Endothelial cell of umbilical vein (primary cell): ENCODE results near the gene CAPN7. TPM values are rescaled to one million over a fixed set of nuclear protein-coding genes. Genes with fewer than 3 reads are reported as not detected.

Experiments
- BruUV-seq: library from RNA; stranded (reverse); fragments of 400-500 nt; replicated peaks from 2 replicates; lab custom pipeline; 2021; lab: Mats Ljungman, UMichigan
- CTCF ChIA-PET: fragments of 300-600, 350-600 bp; sonication (Branson Sonifier 250); formaldehyde crosslinking; loops from one replicate; lab custom pipeline; 2021; ENCODE audit warnings: antibody characterized with exemption, inconsistent platforms; lab: Charles Lee
- POLR2A ChIA-PET: fragments of 300-600, 350-600 bp; sonication (Branson Sonifier 250); formaldehyde crosslinking; loops from one replicate; lab custom pipeline; 2021; ENCODE audit warnings: antibody characterized with exemption, inconsistent platforms; lab: Charles Lee
- DNase-seq: peaks from one replicate; pipeline ENCODE4 v3.0.0-alpha.2; 2011; ENCODE audit warnings: low read depth, low spot score
- FAIRE-seq: peaks from 2 replicates; lab custom pipeline; 2011; peaks lifted over from hg19 to GRCh38; lab: Jason Lieb, UNC
- H2AFZ ChIP-seq: 2 replicates; pipeline ENCODE4 v1.6.0; 2012; ENCODE audit warnings: low read depth, low read length, control low read depth, inconsistent platforms
- H3K27ac ChIP-seq: 2 replicates; pipeline ENCODE4 v1.5.1; 2011; ENCODE audit warnings: low read depth, mild to moderate bottlenecking, control low read depth, low read length, moderate library complexity; ENCODE audit not compliant: insufficient read depth
- H3K27me3 ChIP-seq, 2 experiments: 2 replicates each; pipeline versions ENCODE4 v1.6.0 to v1.6.1; 2011; ENCODE audit warnings: low read length in 2 of 2, mixed read lengths in 1 of 2; ENCODE audit not compliant: control insufficient read depth in 2 of 2, insufficient read depth in 2 of 2
- H3K36me3 ChIP-seq, 2 experiments: 2 replicates in 1 of 2; 3 replicates in 1 of 2; pipeline ENCODE4 v1.5.1; 2011; ENCODE audit warnings: low read length in 2 of 2, mild to moderate bottlenecking in 1 of 2, moderate library complexity in 1 of 2; ENCODE audit not compliant: control insufficient read depth in 2 of 2, insufficient read depth in 2 of 2; ENCODE audit errors: extremely low read depth in 1 of 2
- H3K4me1 ChIP-seq: 3 replicates; pipeline ENCODE4 v1.5.1; 2011; ENCODE audit warnings: mild to moderate bottlenecking, low read length; ENCODE audit not compliant: control insufficient read depth, insufficient read depth; ENCODE audit errors: extremely low read depth
- H3K4me2 ChIP-seq: 2 replicates; pipeline ENCODE4 v1.6.1; 2011; ENCODE audit warnings: low read length, control low read depth, mixed read lengths; ENCODE audit not compliant: insufficient read depth
- H3K4me3 ChIP-seq, 3 experiments: fragments of 200-600 bp in 1 of 3; sonication (generic), shearing (Covaris generic) in 1 of 3; replicated peaks in 1 of 3; 2 replicates each; pipeline ENCODE4 v1.5.1; 2011 to 2016; ENCODE audit warnings: control low read depth in 3 of 3, low read length in 3 of 3, mild to moderate bottlenecking in 2 of 3, inconsistent platforms in 1 of 3, low read depth in 1 of 3, moderate library complexity in 1 of 3; ENCODE audit not compliant: insufficient read depth in 1 of 3
- H3K79me2 ChIP-seq: 2 replicates; pipeline ENCODE4 v1.6.0; 2012; ENCODE audit warnings: low read length, inconsistent platforms; ENCODE audit not compliant: control insufficient read depth, insufficient read depth
- H3K9ac ChIP-seq: replicated peaks from 2 replicates; pipeline ENCODE3; 2011; ENCODE audit warnings: low read length, control low read depth; ENCODE audit not compliant: insufficient read depth; ENCODE audit errors: extremely low read depth
- H3K9me1 ChIP-seq: replicated peaks from 3 replicates; pipeline ENCODE4 v1.6.0; 2011; ENCODE audit warnings: mild to moderate bottlenecking, low read length; ENCODE audit not compliant: control insufficient read depth, insufficient read depth; ENCODE audit errors: extremely low read depth
- H3K9me3 ChIP-seq: replicated peaks from 2 replicates; pipeline ENCODE4 v1.5.1; 2012; ENCODE audit warnings: low read length, inconsistent platforms; ENCODE audit not compliant: control insufficient read depth, insufficient read depth
- H4K20me1 ChIP-seq: replicated peaks from 2 replicates; pipeline ENCODE3; 2011; ENCODE audit warnings: mild to moderate bottlenecking, low read length; ENCODE audit not compliant: control insufficient read depth, insufficient read depth; ENCODE audit errors: extremely low read depth
- CTCF ChIP-seq, 2 donors: IDR thresholded peaks; 1 replicate in 1 of 2; 2 replicates in 1 of 2; pipeline ENCODE4 v1.5.1; 2011; ENCODE audit warnings: low read length in 2 of 2, mild to moderate bottlenecking in 2 of 2, moderate library complexity in 2 of 2, control low read depth in 1 of 2, inconsistent platforms in 1 of 2, low read depth in 1 of 2; ENCODE audit not compliant: insufficient read depth in 1 of 2; ENCODE audit errors: extremely low read depth in 1 of 2
- EZH2 ChIP-seq: IDR thresholded peaks from 2 replicates; pipeline ENCODE4 v1.6.1; 2012; ENCODE audit warnings: borderline replicate concordance, low read depth, mild to moderate bottlenecking, moderate library complexity, low read length, inconsistent platforms; ENCODE audit not compliant: severe bottlenecking
- FOS ChIP-seq: IDR thresholded peaks from 2 replicates; pipeline ENCODE4 v1.6.1; 2011; ENCODE audit warnings: mild to moderate bottlenecking, low read length, moderate library complexity, borderline replicate concordance; ENCODE audit not compliant: insufficient read depth
- GATA2 ChIP-seq: IDR thresholded peaks from 2 replicates; pipeline ENCODE4 v1.7.0; 2011; ENCODE audit warnings: low read depth, mild to moderate bottlenecking, moderate library complexity, mixed read lengths, low read length; ENCODE audit not compliant: insufficient read length, insufficient read depth
- JUN ChIP-seq: IDR thresholded peaks from 2 replicates; pipeline ENCODE4 v1.6.1; 2011; ENCODE audit warnings: borderline replicate concordance, low read depth; ENCODE audit not compliant: insufficient read length, insufficient read depth
- MAX ChIP-seq: IDR thresholded peaks from 2 replicates; pipeline ENCODE4 v1.6.1; 2011; ENCODE audit not compliant: insufficient read depth, insufficient read length
- MYC ChIP-seq: IDR thresholded peaks from one replicate; pipeline ENCODE4 v1.6.1; 2011; ENCODE audit warnings: mild to moderate bottlenecking, low read depth, low read length
- POLR2A ChIP-seq: IDR thresholded peaks from 2 replicates; pipeline ENCODE4 v1.6.1; 2012; ENCODE audit warnings: low read depth, mild to moderate bottlenecking, control low read depth, low read length
- POLR2AphosphoS5 ChIP-seq: IDR thresholded peaks from 2 replicates; pipeline ENCODE4 v1.6.1; 2012; ENCODE audit warnings: low read depth, mild to moderate bottlenecking, control low read depth, low read length, moderate library complexity; ENCODE audit not compliant: insufficient read depth
- dilution Hi-C: fragments of 300-500 bp; cut with MboI; formaldehyde crosslinking; loops from one replicate; pipeline ENCODE4 v1.15.0; 2019; ENCODE audit warnings: low sequenced_read_pairs; ENCODE audit not compliant: extremely low pct_ligation_motif_present
- intact Hi-C: fragments of 100-400 bp; cut with micrococcal nuclease; formaldehyde crosslinking; loops from one replicate; pipeline ENCODE4 v1.10.0; 2022
- polyA plus RNA-seq, 4 experiments: library from polyadenylated mRNA; depleted of rRNA in 3 of 4; stranded (reverse) in 3 of 4; unstranded in 1 of 4; fragments of >200 nt; gene quantifications; 2 replicates each; pipeline versions ENCODE4 v1.2.1 to v1.2.3, GENCODE V29; 2011 to 2012; ENCODE audit warnings: missing spikeins in 1 of 4
- total RNA-seq: library from RNA; stranded (reverse); gene quantifications from 2 replicates; pipeline ENCODE4 v1.2.3, GENCODE V29; 2021

The CAPN7 gene
- total and polyA plus RNA-seq, 2 donors (not counting 3 experiments of a cell fraction or from before 2014, with no cell fraction given) = 13.2 to 32.7 TPM

DNA sequence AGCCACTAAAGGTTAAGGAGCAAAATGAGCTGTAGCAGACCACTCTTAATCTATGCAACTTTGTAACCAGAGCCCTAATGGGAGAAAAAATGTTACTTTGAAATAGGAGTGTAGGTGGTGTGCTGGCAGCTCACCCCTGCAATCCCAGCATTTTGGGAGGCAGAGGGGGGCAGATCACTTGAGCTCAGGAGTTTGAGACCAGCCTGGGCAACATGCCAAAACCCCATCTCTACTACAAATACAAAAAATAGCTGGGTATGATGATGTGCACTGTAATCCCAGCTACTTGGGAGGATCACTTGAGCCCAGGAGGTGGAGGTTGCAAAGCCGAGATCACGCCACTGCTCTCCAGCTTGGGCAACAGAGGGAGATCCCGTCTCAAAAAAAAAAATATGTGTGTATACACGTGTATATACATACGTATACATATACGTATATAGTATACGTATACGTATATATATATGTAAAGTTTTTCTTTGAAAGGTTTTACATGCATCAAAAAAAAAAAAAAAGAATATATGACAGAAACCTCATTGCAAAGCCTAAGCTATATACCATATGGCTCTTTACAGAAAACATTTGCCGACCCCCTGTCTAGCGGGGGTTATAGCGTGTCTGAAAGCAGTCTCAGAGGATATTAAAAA lies 15.7 kb downstream of the CAPN7 start:
- dilution Hi-C loops (no loop called here), intact Hi-C loops (no loop called here)
- Histone ChIP-seq H2AFZ (no peak overlapping the region), H3K27ac (no peak overlapping the region), H3K4me3 (no peak overlapping the region), H3K27me3 (no peaks in the 10 kb centered on the region), H3K79me2 (no peaks in the 10 kb centered on the region), H3K4me1 (no peaks in the 10 kb centered on the region), H3K4me2 (no peak overlapping the region), H3K36me3 (peaks cover 15 to 36% of the 10 kb centered on the region in 2 experiments), H3K9me1 (no peaks in the 10 kb centered on the region), H3K9ac (no peak overlapping the region), H4K20me1 (no peaks in the 10 kb centered on the region), H3K9me3 (no peaks in the 10 kb centered on the region)
- CTCF ChIA-PET = interaction anchor here (0.6 to 2.7 kb wide), 6 partner anchors 13 to 184 kb away, joined by 3 to 8 read pairs (median 4); no protein-coding TSS in a partner anchor
- no peak for DNase-seq
- no peak for FAIRE-seq
- TF ChIP-seq JUN = no peak
- no peak for TF ChIP-seq GATA2
- no peak for TF ChIP-seq POLR2A
- TF ChIP-seq FOS = no peak
- TF ChIP-seq EZH2 = no peak
- no peak for TF ChIP-seq CTCF (IDR thresholded peaks at IDR 0.05; ENCODE audit: extremely low read depth in 1 of 2, insufficient read depth in 1 of 2, low read depth in 1 of 2, low read length in 2 of 2)
- no peak for TF ChIP-seq POLR2AphosphoS5
- TF ChIP-seq MAX = no peak
- TF ChIP-seq MYC = no peak
- POLR2A ChIA-PET = no interaction called here
- BruUV-seq = no TSS peak
